ENCODE results near the gene LOXL4.

DNA sequence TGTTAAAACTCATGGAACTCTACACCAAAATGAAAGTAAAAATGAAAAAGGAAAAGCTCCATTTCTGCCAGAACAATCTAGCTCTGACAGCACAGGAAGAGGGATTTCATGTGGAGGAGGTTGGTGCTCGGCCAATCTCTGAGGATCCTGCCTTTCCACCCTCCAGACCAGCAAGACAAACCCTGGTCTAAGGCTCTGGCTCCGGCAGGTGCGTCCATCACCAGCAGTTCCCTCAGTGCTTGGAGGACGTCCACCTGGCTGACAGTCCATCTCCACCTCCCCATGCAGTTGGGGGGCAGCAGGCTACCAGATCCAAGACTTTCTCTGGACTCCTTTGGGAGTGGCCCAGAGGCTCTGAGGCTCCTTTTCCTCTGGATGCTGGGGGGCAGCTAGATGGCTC lies 25.0 kb upstream of the LOXL4 start:
- TF ChIP-seq POLR2AphosphoS5 (IDR thresholded peaks at IDR 0.05) (no peak), EP300 (IDR thresholded peaks at IDR 0.05; ENCODE audit: low read depth) (no peak), POLR2A (IDR thresholded peaks at IDR 0.05) (no peak)
- TF ChIP-seq, protein P1, sequence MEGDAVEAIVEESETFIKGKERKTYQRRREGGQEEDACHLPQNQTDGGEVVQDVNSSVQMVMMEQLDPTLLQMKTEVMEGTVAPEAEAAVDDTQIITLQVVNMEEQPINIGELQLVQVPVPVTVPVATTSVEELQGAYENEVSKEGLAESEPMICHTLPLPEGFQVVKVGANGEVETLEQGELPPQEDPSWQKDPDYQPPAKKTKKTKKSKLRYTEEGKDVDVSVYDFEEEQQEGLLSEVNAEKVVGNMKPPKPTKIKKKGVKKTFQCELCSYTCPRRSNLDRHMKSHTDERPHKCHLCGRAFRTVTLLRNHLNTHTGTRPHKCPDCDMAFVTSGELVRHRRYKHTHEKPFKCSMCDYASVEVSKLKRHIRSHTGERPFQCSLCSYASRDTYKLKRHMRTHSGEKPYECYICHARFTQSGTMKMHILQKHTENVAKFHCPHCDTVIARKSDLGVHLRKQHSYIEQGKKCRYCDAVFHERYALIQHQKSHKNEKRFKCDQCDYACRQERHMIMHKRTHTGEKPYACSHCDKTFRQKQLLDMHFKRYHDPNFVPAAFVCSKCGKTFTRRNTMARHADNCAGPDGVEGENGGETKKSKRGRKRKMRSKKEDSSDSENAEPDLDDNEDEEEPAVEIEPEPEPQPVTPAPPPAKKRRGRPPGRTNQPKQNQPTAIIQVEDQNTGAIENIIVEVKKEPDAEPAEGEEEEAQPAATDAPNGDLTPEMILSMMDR (IDR thresholded peaks at IDR 0.05) = no peak

Data from transverse colon (tissue), 4 donors.